NCI-H2196 treated with DMSO at 0.1 percent for 48 hours (cell line): ENCODE measurements around the gene CALML3.

Experiments
- DNase-seq: peaks from one replicate; lab custom pipeline; 2025; ENCODE audit not compliant: unreplicated experiment; lab: John Stamatoyannopoulos, UW

The CALML3 gene

GRCh38 chr10:5565671-5566581 is 41.2 kb downstream of the CALML3 start:
- DNase-seq, result no peak

DNA sequence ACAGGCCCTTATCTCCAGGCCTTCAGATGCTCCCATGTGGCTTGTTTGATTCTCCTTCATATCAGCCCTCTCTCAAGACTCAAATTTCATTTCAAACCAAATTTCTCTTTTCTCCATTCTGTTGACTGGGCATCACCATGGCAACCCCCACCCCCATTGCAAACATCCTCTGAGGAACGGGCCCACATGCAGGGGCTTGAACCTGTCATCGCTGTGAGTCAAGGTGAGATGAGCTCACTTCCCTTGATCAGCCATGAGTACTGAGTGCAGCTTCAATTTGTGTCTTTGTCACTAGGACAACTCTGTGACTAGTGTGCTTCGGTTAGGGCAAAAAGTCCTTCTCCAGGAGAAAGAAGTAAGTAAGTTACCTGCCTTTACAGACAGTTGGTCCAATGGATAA is 41.9 kb downstream of the CALML3 start:
- DNase-seq, result peak; percentile 29

GRCh38 chr10:5567477-5567876 is 42.7 kb downstream of the CALML3 start:
- DNase-seq, result no peak

DNA sequence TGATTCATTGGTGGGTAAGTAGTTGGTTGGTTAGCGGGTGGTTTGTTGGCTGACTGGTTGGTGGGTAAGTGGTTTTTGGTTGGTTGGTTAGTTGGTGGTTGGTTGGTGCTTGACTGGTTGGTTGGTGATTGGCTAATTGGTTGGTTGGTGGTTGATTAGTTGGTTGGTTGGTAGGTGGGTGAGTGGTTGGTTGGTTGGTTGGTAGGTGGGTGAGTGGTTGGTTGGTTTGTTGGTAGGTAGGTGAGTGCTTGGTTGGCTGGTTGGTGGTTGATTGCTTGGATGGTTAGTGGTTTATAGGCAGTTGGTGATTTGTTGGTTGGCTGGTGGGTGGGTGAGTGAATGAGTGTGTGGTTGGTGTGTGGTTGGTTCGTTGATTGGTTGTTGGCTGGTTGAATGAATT is 44.2 kb downstream of the CALML3 start:
- no peak for DNase-seq

DNA sequence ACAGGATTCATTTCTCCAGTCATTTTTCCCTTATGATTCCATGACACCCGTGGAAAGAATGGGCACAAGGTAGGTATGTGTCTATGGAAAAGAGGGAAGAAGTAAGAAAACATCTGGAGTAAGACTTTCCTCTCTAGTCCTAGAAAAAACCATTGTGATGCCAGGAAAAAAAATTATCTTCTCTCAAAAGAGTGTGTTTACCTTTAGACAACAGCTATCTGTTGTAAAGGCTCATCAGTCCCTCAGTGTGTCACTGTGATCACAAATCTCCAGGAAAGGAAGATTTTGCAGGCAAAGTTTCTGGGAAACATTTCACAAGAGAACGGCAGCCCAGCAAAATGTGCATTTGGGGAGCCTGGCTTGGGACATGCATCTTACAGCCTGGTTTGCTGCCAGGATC is 44.8 kb downstream of the CALML3 start:
- DNase-seq, result no peak

GRCh38 chr10:5570007-5570655 is 45.4 kb downstream of the CALML3 start:
- DNase-seq, result no peak

GRCh38 chr10:5570979-5571810 is 46.4 kb downstream of the CALML3 start:
- DNase-seq, result no peak

DNA sequence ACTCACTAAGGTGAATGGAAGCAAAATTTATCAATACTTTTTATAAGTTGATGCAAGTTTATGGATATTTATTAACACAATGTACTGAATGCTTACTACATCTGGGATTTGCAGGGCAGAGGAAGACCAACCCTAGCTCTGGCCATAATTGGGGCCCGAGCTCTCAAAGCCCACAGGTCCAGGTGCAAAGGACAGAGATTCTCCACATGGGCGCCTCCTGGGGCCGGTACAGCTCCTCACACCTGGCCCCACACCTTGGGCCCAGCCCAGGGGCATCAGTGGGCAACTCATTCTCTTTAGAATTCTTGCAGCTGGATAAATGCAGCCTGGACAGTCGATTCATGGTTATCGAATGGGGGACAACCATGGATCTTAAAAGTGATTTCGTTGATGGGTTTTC is 47.1 kb downstream of the CALML3 start:
- DNase-seq, result no peak

DNA sequence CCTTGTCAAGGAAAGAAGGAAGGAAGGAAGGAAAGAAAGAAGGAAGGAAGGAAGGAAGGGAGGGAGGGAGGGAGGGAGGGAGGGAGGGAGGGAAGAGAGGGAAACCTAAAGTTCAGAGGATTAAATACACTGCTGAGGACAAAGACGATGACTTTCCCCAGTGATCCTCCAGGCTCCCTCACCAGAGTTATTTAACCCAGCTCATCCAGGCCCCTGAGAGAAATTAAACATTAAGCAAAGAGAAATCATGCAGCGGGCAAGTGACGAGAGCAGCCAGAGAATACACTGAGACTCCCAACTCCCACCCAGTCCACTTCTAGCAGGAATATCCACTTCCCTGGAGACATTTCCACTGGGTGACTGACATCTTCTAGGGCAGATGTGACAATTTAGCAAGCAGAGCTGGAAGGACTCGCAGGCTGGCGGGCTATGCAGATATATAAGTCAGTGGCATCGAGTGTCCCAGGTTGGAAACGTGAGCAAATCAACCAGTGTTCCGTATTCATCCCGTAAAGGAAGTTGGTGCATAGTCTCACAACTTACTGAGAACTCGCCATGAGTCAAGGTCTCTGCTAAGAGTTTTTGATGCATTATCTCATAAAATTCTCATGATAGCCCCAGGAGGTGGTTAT is 48.7 kb downstream of the CALML3 start:
- DNase-seq, result no peak

DNA sequence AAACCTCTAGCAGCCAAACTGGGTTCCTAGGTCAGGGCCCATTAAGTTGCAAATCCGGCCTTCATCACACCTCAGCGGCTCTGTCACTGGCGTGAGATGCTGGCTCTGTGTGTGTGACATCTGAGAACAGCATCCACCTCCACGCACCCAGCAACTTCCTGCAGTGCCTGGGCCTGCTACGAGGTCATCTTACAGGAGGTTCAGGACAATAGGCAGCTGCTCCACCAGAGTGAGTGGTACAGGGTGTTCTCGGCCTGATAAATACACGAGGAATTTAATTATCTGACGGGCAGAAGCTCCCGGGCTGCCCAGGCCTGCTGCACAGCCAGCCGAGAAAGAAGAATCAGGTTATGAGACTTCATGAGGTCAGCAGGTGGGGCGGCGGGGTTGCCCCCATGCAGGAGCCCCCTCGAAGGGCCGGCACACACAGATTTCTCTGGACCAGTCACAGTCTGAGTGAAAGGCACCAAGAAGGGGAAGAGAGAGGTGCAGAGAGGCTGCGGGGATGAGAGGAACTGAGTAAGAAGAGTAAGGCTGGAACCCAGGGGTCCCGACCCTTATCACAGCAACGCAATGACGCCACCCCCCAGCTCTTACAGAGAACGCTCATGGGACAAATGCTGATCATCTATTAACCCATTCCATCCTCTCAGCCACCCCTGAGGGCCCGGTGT is 49.3 kb downstream of the CALML3 start:
- DNase-seq, result no peak

- DNase-seq, result no peak
These were observed 49.9 kb downstream of the CALML3 start for GRCh38 chr10:5574642-5575131.

DNA sequence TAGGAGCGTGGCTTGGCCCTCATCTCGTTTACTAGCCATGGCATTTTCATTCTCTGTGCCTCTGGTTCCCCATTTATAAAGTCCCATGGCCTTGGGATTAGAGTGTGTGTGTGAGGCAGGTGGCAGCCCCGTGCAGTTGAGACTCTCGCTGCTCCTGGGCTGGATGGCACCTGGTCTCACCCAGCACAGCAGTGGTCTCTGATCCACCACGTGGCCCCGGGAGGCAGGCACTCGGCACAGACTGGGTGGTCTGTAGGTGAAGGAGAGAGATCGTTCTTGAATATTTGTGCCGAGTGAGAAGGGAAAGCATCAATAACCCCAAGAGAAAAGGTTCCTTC is 50.4 kb downstream of the CALML3 start:
- DNase-seq, result no peak

DNA sequence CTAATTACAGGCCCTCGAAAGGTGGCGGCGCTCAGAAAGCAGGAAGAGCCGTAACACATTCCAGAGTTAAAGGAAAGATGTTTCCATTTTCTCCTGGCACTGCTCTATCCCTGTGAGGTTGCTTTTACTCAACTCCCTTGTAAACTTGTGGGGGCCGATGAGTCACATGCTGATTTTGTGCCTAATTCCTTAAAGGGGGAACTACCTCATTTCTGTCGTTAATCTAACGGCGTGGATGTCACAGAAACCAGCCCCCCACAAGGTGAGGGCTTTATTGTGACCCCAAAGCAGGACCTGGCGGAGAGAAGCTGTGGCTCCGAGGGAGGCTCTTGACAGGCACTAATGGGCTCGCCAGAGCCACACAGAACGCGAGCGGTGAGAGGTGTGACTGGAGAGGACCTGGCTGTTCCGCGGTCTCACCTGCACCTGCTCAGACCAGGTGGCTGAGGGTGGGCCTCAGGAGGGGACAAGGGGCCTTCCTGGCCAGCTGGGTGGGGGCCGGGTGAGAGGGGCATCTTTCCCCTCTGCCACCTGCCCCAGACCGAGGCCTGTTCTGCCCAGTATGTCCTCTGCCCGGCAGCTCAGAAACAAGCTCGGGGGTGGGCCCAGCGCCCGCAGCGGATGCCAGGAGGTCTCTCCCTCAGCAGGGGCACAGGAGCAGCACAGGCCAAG is 50.9 kb downstream of the CALML3 start:
- DNase-seq, result no peak

- DNase-seq, result no peak
These were observed 51.5 kb downstream of the CALML3 start for GRCh38 chr10:5576154-5576748.
